Endothelial cell of umbilical vein (primary cell): Measurements from ENCODE around the gene ZBTB20.

Experiments
- EZH2 ChIP-seq: IDR thresholded peaks from 2 replicates; pipeline ENCODE4 v1.6.1; 2012; ENCODE audit warnings: borderline replicate concordance, low read depth, mild to moderate bottlenecking, moderate library complexity, low read length, inconsistent platforms; ENCODE audit not compliant: severe bottlenecking
- FOS ChIP-seq: IDR thresholded peaks from 2 replicates; pipeline ENCODE4 v1.6.1; 2011; ENCODE audit warnings: mild to moderate bottlenecking, low read length, moderate library complexity, borderline replicate concordance; ENCODE audit not compliant: insufficient read depth
- GATA2 ChIP-seq: IDR thresholded peaks from 2 replicates; pipeline ENCODE4 v1.7.0; 2011; ENCODE audit warnings: low read depth, mild to moderate bottlenecking, moderate library complexity, mixed read lengths, low read length; ENCODE audit not compliant: insufficient read length, insufficient read depth
- JUN ChIP-seq: IDR thresholded peaks from 2 replicates; pipeline ENCODE4 v1.6.1; 2011; ENCODE audit warnings: borderline replicate concordance, low read depth; ENCODE audit not compliant: insufficient read length, insufficient read depth
- MYC ChIP-seq: IDR thresholded peaks from one replicate; pipeline ENCODE4 v1.6.1; 2011; ENCODE audit warnings: mild to moderate bottlenecking, low read depth, low read length
- POLR2A ChIP-seq: IDR thresholded peaks from 2 replicates; pipeline ENCODE4 v1.6.1; 2012; ENCODE audit warnings: low read depth, mild to moderate bottlenecking, control low read depth, low read length
- POLR2AphosphoS5 ChIP-seq: IDR thresholded peaks from 2 replicates; pipeline ENCODE4 v1.6.1; 2012; ENCODE audit warnings: low read depth, mild to moderate bottlenecking, control low read depth, low read length, moderate library complexity; ENCODE audit not compliant: insufficient read depth
- TF ChIP-seq, protein P1 (sequence below), 2 donors: IDR thresholded peaks; 1 replicate in 1 of 2; 2 replicates in 1 of 2; pipeline ENCODE4 v1.5.1; 2011; ENCODE audit warnings: low read length in 2 of 2, mild to moderate bottlenecking in 2 of 2, moderate library complexity in 2 of 2, control low read depth in 1 of 2, inconsistent platforms in 1 of 2, low read depth in 1 of 2; ENCODE audit not compliant: insufficient read depth in 1 of 2; ENCODE audit errors: extremely low read depth in 1 of 2
- TF ChIP-seq, protein P2 (sequence below): IDR thresholded peaks from 2 replicates; pipeline ENCODE4 v1.6.1; 2011; ENCODE audit not compliant: insufficient read depth, insufficient read length

DNA sequence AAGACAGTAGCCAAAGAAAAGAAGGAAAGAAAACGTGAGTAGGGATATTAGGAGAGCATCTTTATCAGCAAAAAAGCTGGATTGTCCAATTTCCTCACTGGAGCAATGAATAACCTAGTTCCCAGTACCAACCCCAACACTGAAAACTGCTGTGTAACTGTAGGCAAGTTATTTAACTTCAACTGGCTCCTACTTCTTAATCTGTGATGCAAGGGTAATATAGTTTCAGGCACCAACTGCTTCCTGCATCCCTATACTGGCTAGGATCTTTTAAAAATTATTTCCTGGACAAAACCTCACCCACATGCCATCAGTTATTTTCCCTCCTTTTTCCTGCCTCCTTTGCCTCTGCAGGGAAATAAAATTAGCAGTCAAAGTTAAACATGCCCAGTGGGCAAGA lies 59.6 kb downstream of the ZBTB20 start:
- TF ChIP-seq, protein P1, sequence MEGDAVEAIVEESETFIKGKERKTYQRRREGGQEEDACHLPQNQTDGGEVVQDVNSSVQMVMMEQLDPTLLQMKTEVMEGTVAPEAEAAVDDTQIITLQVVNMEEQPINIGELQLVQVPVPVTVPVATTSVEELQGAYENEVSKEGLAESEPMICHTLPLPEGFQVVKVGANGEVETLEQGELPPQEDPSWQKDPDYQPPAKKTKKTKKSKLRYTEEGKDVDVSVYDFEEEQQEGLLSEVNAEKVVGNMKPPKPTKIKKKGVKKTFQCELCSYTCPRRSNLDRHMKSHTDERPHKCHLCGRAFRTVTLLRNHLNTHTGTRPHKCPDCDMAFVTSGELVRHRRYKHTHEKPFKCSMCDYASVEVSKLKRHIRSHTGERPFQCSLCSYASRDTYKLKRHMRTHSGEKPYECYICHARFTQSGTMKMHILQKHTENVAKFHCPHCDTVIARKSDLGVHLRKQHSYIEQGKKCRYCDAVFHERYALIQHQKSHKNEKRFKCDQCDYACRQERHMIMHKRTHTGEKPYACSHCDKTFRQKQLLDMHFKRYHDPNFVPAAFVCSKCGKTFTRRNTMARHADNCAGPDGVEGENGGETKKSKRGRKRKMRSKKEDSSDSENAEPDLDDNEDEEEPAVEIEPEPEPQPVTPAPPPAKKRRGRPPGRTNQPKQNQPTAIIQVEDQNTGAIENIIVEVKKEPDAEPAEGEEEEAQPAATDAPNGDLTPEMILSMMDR (IDR thresholded peaks at IDR 0.05; ENCODE audit: extremely low read depth in 1 of 2, insufficient read depth in 1 of 2, low read depth in 1 of 2, low read length in 2 of 2) = no peak
- TF ChIP-seq POLR2A (no peak), POLR2AphosphoS5 (no peak), JUN (no peak), EZH2 (no peak), GATA2 (no peak), MYC (no peak), FOS (no peak)
- TF ChIP-seq, protein P2, sequence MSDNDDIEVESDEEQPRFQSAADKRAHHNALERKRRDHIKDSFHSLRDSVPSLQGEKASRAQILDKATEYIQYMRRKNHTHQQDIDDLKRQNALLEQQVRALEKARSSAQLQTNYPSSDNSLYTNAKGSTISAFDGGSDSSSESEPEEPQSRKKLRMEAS = no peak
